GM12878 (cell line): Measurements from ENCODE around the gene OXCT2. TPM values are rescaled to one million over a fixed set of nuclear protein-coding genes. Genes with fewer than 3 reads are reported as not detected.

Experiments used
- BCL11A ChIP-seq: IDR thresholded peaks from 2 replicates; pipeline ENCODE4 v1.6.1; 2011; ENCODE audit warnings: low read depth, low read length
- CHD1 ChIP-seq: IDR thresholded peaks from 2 replicates; pipeline ENCODE4 v1.6.1; 2012; ENCODE audit warnings: low read depth, low read length, improper control_type of control experiment
- CREB1 ChIP-seq: IDR thresholded peaks from 2 replicates; pipeline ENCODE4 v1.6.1; 2012; ENCODE audit warnings: low read depth, mild to moderate bottlenecking, inconsistent platforms
- EGR1 ChIP-seq, 2 experiments: IDR thresholded peaks; 1 replicate in 1 of 2; 2 replicates in 1 of 2; pipeline ENCODE4 v1.6.1; 2011 to 2012; ENCODE audit warnings: low read depth in 2 of 2, low read length in 2 of 2, borderline replicate concordance in 1 of 2, mild to moderate bottlenecking in 1 of 2, moderate library complexity in 1 of 2
- EZH2 ChIP-seq: IDR thresholded peaks from 2 replicates; pipeline ENCODE4 v1.6.1; 2012; ENCODE audit warnings: low read depth, mild to moderate bottlenecking, control low read depth, inconsistent platforms, low read length, borderline replicate concordance; ENCODE audit not compliant: control insufficient read depth
- HDAC6 ChIP-seq: fragments of 200-600 bp; sonication (generic); IDR thresholded peaks from one replicate; pipeline ENCODE4 v1.8.0; 2017; ENCODE audit warnings: antibody characterized with exemption; ENCODE audit not compliant: unreplicated experiment
- JUNB ChIP-seq: IDR thresholded peaks from 2 replicates; pipeline ENCODE4 v1.6.1; 2016; ENCODE audit warnings: antibody characterized with exemption, mild to moderate bottlenecking
- NFXL1 ChIP-seq: fragments of 450-650 bp; IDR thresholded peaks from 2 replicates; pipeline ENCODE4 v1.6.1; 2017; ENCODE audit warnings: antibody characterized with exemption, mild to moderate bottlenecking, borderline replicate concordance
- NR2F1 ChIP-seq: fragments of 450-650 bp; conservative IDR thresholded peaks from 2 replicates; pipeline ENCODE4 v1.6.1; 2017; ENCODE audit warnings: mild to moderate bottlenecking
- NRF1 ChIP-seq: conservative IDR thresholded peaks from 2 replicates; pipeline ENCODE4 v1.6.1; 2011; ENCODE audit warnings: mild to moderate bottlenecking, low read depth, low read length, improper control_type of control experiment
- PAX5 ChIP-seq: IDR thresholded peaks from 2 replicates; pipeline ENCODE4 v1.6.1; 2011; ENCODE audit warnings: low read depth, low read length, borderline replicate concordance
- RUNX3 ChIP-seq: IDR thresholded peaks from 2 replicates; pipeline ENCODE4 v1.6.1; 2012; ENCODE audit warnings: low read length, inconsistent platforms
- ZZZ3 ChIP-seq: IDR thresholded peaks from 2 replicates; pipeline ENCODE4 v1.6.1; 2011; ENCODE audit warnings: low read depth; ENCODE audit not compliant: control insufficient read depth, insufficient read length
- polyA plus RNA-seq, 11 experiments: library from polyadenylated mRNA; depleted of rRNA in 4 of 11; unstranded in 6 of 11; stranded (reverse) in 5 of 11; fragments of >200 nt; fragmentation: Nextera tagmentation in 4 of 11; fragmentation: Illumina TruSeq in 1 of 11; extraction: Ambion mirVana in 4 of 11; extraction: Trizol in 1 of 11; gene quantifications; 1 replicate in 1 of 11; 2 replicates in 10 of 11; pipeline versions ENCODE4 v1.2.1 to v1.2.3, GENCODE V29; 2011 to 2016; ENCODE audit warnings: inconsistent platforms in 2 of 11, missing spikeins in 2 of 11, low read depth in 1 of 11
- total RNA-seq, 4 experiments: library from RNA; depleted of rRNA in 3 of 4; stranded (reverse); fragments of >200 nt in 3 of 4; fragmentation: Illumina TruSeq in 1 of 4; extraction: Trizol in 1 of 4; gene quantifications; 2 replicates each; pipeline versions ENCODE4 v1.2.1 to v1.2.3, GENCODE V29; 2013 to 2021
- TF ChIP-seq, protein P1 (sequence below): fragments of 450-650 bp; IDR thresholded peaks from 2 replicates; pipeline ENCODE4 v1.6.1; 2017; ENCODE audit warnings: mild to moderate bottlenecking, moderate library complexity
- TF ChIP-seq, protein P2 (sequence below): fragments of 450-650 bp; IDR thresholded peaks from 2 replicates; pipeline ENCODE4 v1.6.1; 2017; ENCODE audit warnings: mild to moderate bottlenecking, low read depth, inconsistent platforms; ENCODE audit not compliant: poor library complexity, severe bottlenecking
- TF ChIP-seq, protein P3 (sequence below): fragments of 450-650 bp; formaldehyde crosslinking; IDR thresholded peaks from 2 replicates; pipeline ENCODE4 v1.4.0; 2020; ENCODE audit warnings: mild to moderate bottlenecking, moderate library complexity
- TF ChIP-seq, protein P4 (sequence below): fragments of 450-650 bp; IDR thresholded peaks from 2 replicates; pipeline ENCODE4 v1.6.1; 2017; ENCODE audit warnings: borderline replicate concordance

Gene OXCT2
- total and polyA plus RNA-seq, 10 of the 15 experiments (the other 5 are each of a cell fraction or from before 2014, with no cell fraction given), result 0.06 to 1.9 (median 0.59) TPM

DNA sequence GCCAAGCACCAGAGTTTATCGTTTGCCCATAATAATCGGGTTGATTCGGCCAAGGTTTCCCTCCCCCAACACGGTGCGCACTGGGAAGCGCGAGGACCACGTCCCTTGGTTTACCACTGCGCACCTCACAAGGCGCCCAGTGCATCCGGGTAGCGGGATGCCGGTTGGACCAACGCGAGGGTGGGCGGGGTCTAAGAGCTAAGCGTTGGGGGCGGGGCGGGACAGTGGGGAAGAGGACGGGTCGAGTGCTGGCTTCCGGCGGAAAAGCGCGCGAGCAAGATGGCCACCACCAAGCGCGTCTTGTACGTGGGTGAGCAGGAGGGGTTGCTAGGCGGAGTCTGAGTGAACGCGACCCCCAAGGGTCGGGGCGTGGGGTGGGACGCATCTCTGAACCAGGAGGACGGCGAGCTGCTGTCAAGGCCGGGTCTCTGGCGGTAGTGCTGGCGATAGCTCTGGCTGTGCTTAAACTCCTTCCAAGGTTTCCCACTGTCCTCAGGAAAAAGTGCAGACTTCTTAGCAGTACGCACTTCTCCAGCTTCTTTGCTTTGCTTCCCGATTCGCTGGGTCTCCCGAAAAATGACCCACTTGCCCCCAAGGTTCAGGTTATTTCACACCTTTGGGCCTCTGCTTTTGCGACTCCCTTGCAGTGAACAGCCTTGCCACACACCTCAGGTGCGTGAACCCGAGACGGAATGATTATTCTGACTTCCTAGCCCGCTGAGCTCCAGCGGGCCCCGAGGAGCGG lies 32.4 kb downstream of the OXCT2 start, which contains the start of gene PPIE (continued):
- TF ChIP-seq, protein P1, sequence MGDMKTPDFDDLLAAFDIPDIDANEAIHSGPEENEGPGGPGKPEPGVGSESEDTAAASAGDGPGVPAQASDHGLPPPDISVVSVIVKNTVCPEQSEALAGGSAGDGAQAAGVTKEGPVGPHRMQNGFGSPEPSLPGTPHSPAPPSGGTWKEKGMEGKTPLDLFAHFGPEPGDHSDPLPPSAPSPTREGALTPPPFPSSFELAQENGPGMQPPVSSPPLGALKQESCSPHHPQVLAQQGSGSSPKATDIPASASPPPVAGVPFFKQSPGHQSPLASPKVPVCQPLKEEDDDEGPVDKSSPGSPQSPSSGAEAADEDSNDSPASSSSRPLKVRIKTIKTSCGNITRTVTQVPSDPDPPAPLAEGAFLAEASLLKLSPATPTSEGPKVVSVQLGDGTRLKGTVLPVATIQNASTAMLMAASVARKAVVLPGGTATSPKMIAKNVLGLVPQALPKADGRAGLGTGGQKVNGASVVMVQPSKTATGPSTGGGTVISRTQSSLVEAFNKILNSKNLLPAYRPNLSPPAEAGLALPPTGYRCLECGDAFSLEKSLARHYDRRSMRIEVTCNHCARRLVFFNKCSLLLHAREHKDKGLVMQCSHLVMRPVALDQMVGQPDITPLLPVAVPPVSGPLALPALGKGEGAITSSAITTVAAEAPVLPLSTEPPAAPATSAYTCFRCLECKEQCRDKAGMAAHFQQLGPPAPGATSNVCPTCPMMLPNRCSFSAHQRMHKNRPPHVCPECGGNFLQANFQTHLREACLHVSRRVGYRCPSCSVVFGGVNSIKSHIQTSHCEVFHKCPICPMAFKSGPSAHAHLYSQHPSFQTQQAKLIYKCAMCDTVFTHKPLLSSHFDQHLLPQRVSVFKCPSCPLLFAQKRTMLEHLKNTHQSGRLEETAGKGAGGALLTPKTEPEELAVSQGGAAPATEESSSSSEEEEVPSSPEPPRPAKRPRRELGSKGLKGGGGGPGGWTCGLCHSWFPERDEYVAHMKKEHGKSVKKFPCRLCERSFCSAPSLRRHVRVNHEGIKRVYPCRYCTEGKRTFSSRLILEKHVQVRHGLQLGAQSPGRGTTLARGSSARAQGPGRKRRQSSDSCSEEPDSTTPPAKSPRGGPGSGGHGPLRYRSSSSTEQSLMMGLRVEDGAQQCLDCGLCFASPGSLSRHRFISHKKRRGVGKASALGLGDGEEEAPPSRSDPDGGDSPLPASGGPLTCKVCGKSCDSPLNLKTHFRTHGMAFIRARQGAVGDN, result peak; percentile 93
- TF ChIP-seq, protein P2, sequence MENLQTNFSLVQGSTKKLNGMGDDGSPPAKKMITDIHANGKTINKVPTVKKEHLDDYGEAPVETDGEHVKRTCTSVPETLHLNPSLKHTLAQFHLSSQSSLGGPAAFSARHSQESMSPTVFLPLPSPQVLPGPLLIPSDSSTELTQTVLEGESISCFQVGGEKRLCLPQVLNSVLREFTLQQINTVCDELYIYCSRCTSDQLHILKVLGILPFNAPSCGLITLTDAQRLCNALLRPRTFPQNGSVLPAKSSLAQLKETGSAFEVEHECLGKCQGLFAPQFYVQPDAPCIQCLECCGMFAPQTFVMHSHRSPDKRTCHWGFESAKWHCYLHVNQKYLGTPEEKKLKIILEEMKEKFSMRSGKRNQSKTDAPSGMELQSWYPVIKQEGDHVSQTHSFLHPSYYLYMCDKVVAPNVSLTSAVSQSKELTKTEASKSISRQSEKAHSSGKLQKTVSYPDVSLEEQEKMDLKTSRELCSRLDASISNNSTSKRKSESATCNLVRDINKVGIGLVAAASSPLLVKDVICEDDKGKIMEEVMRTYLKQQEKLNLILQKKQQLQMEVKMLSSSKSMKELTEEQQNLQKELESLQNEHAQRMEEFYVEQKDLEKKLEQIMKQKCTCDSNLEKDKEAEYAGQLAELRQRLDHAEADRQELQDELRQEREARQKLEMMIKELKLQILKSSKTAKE, result no peak
- TF ChIP-seq CREB1 (peak; percentile 24; the same call in 1 of the 2 replicates), ZZZ3 (no peak), EZH2 (no peak), JUNB (no peak), EGR1 (IDR thresholded peaks at IDR 0.05; ENCODE audit: borderline replicate concordance in 1 of 2, low read depth in 2 of 2, low read length in 2 of 2) (peak in 1 of 2 experiments; percentile 63; a peak in 2 of 3 replicates), RUNX3 (peak; percentile 29; the same call in 1 of the 2 replicates), NFXL1 (no peak), NRF1 (peak; percentile 40), PAX5 (0 out of 2 replicates have a peak, but pooled peaks have one; percentile 5), HDAC6 (no peak), NR2F1 (no peak), CHD1 (no peak), BCL11A (no peak)
- TF ChIP-seq, protein P3, sequence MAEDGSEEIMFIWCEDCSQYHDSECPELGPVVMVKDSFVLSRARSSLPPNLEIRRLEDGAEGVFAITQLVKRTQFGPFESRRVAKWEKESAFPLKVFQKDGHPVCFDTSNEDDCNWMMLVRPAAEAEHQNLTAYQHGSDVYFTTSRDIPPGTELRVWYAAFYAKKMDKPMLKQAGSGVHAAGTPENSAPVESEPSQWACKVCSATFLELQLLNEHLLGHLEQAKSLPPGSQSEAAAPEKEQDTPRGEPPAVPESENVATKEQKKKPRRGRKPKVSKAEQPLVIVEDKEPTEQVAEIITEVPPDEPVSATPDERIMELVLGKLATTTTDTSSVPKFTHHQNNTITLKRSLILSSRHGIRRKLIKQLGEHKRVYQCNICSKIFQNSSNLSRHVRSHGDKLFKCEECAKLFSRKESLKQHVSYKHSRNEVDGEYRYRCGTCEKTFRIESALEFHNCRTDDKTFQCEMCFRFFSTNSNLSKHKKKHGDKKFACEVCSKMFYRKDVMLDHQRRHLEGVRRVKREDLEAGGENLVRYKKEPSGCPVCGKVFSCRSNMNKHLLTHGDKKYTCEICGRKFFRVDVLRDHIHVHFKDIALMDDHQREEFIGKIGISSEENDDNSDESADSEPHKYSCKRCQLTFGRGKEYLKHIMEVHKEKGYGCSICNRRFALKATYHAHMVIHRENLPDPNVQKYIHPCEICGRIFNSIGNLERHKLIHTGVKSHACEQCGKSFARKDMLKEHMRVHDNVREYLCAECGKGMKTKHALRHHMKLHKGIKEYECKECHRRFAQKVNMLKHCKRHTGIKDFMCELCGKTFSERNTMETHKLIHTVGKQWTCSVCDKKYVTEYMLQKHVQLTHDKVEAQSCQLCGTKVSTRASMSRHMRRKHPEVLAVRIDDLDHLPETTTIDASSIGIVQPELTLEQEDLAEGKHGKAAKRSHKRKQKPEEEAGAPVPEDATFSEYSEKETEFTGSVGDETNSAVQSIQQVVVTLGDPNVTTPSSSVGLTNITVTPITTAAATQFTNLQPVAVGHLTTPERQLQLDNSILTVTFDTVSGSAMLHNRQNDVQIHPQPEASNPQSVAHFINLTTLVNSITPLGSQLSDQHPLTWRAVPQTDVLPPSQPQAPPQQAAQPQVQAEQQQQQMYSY (CRISPR knock-in tag), result no peak
- TF ChIP-seq, protein P4, sequence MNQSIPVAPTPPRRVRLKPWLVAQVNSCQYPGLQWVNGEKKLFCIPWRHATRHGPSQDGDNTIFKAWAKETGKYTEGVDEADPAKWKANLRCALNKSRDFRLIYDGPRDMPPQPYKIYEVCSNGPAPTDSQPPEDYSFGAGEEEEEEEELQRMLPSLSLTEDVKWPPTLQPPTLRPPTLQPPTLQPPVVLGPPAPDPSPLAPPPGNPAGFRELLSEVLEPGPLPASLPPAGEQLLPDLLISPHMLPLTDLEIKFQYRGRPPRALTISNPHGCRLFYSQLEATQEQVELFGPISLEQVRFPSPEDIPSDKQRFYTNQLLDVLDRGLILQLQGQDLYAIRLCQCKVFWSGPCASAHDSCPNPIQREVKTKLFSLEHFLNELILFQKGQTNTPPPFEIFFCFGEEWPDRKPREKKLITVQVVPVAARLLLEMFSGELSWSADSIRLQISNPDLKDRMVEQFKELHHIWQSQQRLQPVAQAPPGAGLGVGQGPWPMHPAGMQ, result no peak
